Stimulated activated CD8-positive, alpha-beta memory T cell treated with anti-CD3 and anti-CD28 coated beads, Interleukin-15, amount 100 ng/mL, for 4 hours (primary cell): Measurements from ENCODE around the gene COL4A2.

ENCODE experiments used
- DNase-seq, 2 donors: peaks; one replicate each; pipeline ENCODE4 v3.0.0-alpha.2; 2020; ENCODE audit warnings: low read depth in 2 of 2

The COL4A2 gene

GRCh38 chr13:110419381-110419791 is 112.3 kb downstream of the COL4A2 start:
- DNase-seq = no peak

DNA sequence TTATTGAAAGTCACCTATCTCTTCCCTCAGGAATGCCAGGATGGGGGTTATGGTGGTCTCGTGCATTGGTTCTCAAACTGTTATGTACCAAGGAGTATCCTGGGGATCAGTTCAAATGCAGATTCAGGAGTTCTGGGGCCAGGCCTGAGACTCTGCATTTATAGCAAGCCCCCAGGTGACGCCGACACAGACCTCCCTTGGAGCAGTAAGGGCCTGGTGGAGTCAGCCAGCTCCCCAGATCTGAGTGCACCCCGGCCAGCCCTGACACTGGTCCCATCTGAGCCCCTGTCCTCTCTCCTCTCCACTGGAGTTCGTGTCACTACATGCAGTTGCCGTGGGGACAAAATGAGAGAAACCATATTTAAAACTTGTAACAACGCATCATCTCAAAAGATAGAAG is 112.9 kb downstream of the COL4A2 start:
- DNase-seq = no peak

DNA sequence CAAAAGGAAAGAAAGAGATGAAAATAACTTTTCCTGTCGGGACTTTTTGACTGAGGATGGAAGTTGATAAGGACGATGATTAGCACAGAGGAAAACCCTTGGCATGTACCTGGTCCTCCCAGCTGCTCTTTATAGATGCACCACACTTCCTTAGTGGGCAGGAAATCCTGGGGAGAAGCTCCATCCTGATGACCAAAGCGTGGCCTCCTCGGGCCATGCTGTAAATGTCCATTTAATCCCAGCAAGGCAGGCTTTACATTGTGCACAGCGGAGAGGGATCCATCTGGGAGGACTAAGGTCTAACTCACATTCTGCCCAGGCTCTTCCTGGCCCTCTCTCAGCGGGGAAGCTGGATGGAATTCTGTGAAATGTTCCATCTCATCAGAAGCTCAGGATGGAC is 113.5 kb downstream of the COL4A2 start:
- DNase-seq = no peak

- DNase-seq = no peak
These were observed 114.0 kb downstream of the COL4A2 start for GRCh38 chr13:110421061-110421460.

DNA sequence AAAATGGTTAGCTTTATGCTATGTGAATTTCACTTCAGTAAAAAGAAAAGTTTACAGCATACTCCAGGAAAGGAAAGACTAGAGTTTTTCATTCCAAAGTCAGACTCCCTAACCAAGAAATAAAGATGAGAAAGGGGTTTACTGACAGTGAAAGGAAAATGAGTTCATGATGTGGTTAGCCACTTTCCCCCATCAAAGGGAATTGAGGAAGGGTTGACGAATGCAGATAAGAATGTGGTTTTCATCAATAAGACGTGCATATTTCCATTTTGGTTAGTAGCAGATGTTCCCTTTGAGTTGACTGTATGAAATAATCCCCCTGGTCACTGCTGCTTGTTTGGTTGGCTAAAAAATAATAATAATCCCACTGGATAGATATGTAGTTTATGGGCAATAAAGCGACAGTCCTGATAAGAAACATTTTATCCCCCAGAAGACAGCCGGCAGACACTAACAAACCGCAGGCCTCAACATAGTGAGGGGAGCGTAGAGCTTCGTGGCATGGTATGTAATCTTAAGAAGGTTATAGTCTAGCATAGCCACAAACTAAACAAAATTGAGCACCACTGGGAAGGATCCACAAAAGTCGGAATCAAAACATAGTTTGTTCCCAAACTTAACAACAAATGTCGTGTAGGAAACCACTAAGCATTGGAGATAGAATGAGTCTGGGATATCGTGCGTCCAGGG is 114.8 kb downstream of the COL4A2 start:
- DNase-seq = no peak

DNA sequence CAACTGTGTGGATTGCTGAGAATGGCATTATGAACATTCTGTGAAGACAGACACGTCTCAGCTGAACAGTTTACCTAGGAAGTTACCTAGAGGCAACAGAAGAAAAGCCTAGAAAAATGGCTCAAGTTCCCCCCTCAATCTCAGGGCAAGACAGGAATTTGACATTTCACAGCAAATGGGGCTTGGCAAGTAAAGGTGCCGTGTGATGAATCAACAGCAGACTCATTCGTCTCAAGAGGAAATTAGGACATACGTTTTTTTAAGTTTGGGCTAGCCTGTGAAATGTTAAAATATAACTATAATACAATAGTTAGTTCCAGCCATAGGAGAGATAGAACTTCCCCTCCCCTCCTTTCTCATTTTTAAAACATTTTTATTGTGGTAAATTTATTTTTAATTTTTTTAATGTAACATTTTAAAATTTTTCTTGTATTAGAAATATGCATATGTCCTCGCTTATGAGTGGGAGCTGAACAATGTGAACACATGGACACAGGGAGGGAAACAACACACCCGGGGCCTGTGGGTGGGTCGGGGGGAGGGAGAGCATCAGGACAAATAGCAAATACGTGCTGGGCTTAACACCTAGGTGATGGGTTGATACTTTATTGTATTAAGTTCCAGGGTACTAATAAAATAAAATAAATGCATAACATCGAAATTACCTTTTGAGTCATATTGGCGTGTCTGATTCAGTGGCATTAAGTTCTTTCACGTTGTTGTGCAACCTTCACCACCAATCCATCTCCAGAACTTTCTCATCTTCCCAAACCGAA is 116.0 kb downstream of the COL4A2 start:
- DNase-seq = no peak

- DNase-seq = no peak
These were observed 116.7 kb downstream of the COL4A2 start for GRCh38 chr13:110423689-110424302.

GRCh38 chr13:110424569-110425443 is 117.7 kb downstream of the COL4A2 start:
- DNase-seq = no peak

GRCh38 chr13:110425444-110425780 is 118.3 kb downstream of the COL4A2 start:
- DNase-seq = no peak

GRCh38 chr13:110426735-110427134 is 119.7 kb downstream of the COL4A2 start:
- no peak for DNase-seq

DNA sequence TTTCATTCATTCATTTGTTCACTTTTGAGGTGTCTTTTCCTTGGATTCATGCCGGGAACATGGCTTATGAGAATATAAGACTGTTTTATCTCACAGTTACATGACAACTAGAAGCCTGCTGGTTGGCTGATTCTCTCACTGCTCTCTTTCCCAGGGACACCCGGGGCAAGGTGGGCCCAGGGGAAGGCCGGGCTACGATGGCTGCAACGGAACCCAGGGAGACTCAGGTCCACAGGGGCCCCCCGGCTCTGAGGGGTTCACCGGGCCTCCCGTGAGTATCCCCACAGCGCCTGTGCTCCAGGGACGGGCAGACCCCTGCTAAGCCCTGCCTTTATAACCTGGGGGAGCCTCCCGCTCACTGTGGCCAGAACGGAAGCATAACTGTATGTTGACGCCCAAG is 121.2 kb downstream of the COL4A2 start:
- no peak for DNase-seq

GRCh38 chr13:110430391-110431336 is 123.6 kb downstream of the COL4A2 start:
- DNase-seq = no peak

GRCh38 chr13:110431425-110432294 is 124.6 kb downstream of the COL4A2 start:
- DNase-seq = no peak

- DNase-seq = no peak
These were observed 125.4 kb downstream of the COL4A2 start for GRCh38 chr13:110432522-110432921.

GRCh38 chr13:110433014-110433413 is 125.9 kb downstream of the COL4A2 start:
- no peak for DNase-seq

- DNase-seq = no peak
These were observed 127.5 kb downstream of the COL4A2 start for GRCh38 chr13:110434629-110435028.

DNA sequence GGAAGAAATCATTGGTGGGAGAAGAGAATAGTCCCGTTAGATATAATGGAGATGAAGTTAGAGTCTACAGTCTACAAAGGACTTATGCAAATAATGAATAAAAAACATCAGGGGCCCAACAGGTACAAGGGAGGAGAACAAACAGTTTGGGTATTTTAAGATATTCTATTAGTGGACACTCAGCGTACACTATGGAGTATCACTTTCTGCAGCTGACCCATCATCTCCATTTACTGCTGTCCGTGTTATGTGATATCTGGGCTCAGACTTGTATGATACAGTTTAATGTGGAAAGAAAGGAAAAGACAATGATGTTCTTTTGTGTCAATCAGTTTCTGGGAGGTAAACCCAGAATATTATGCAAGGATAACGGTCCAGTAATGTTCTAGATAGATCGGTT is 128.2 kb downstream of the COL4A2 start:
- DNase-seq = no peak

- DNase-seq = no peak
These were observed 129.2 kb downstream of the COL4A2 start for GRCh38 chr13:110436276-110436675.

DNA sequence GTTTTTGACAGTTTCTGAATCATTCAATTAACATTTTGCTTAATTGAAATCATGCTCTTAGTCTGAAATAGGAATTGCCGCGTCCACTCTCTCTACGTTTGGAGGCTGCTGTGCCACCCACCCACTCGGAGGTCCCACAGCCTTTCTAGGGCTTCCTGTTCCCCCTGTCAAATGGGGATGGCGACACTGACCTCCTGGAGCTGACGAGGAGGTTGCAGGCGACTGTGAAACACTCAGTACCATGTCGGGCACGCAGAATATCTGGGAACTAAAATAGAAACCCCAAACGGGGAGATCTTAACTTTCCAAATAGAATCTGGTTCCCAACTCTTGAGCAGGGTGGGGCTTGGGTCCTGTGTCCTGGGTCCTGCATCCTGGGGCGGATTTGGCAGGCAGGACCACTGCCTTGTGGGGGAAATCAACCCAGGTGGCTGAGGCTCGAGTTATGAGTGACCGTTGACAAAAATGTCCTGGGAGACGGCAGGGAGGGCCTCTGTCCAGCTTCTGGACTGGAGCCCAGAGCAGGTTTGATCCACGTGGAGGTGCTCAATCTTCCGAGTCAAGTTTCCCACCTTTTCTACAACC is 129.8 kb downstream of the COL4A2 start:
- no peak for DNase-seq

GRCh38 chr13:110438211-110438610 is 131.1 kb downstream of the COL4A2 start:
- DNase-seq = no peak
